ENCODE results near the gene TTC28.

The TTC28 gene

GRCh38 chr22:28147401-28147800 lies 532.2 kb downstream of the TTC28 start:
- no peak for DNase-seq (ENCODE audit: low read depth)
- H3K4me3 ChIP-seq (ENCODE audit: low read depth, low read length): no peak overlapping the region
- no peak for TF ChIP-seq CTCF (IDR thresholded peaks at IDR 0.05; ENCODE audit: control insufficient read depth, extremely low read depth, insufficient read depth)

- no peak for TF ChIP-seq CTCF (IDR thresholded peaks at IDR 0.05; ENCODE audit: control insufficient read depth, extremely low read depth, insufficient read depth)
- H3K4me3 ChIP-seq (ENCODE audit: low read depth, low read length): no peak overlapping the region
- no peak for DNase-seq (ENCODE audit: low read depth)
Measured at GRCh38 chr22:28146401-28147314, 533.0 kb downstream of the TTC28 start.

GRCh38 chr22:28143961-28144745 lies 535.5 kb downstream of the TTC28 start:
- TF ChIP-seq CTCF (IDR thresholded peaks at IDR 0.05; ENCODE audit: control insufficient read depth, extremely low read depth, insufficient read depth): no peak
- no peak for DNase-seq (ENCODE audit: low read depth)

GRCh38 chr22:28143241-28143865 lies 536.3 kb downstream of the TTC28 start:
- no peak overlapping the region for H3K4me3 ChIP-seq (ENCODE audit: low read depth, low read length)
- DNase-seq (ENCODE audit: low read depth): no peak
- no peak for TF ChIP-seq CTCF (IDR thresholded peaks at IDR 0.05; ENCODE audit: control insufficient read depth, extremely low read depth, insufficient read depth)

More at GRCh38 chr22:28143961-28144745, 535.5 kb downstream of the TTC28 start:
- no peak overlapping the region for H3K4me3 ChIP-seq (ENCODE audit: low read depth, low read length)

GRCh38 chr22:28142361-28142961 lies 537.2 kb downstream of the TTC28 start:
- no peak for DNase-seq (ENCODE audit: low read depth)
- no peak overlapping the region for H3K4me3 ChIP-seq (ENCODE audit: low read depth, low read length)
- TF ChIP-seq CTCF (IDR thresholded peaks at IDR 0.05; ENCODE audit: control insufficient read depth, extremely low read depth, insufficient read depth): no peak

- no peak overlapping the region for H3K4me3 ChIP-seq (ENCODE audit: low read depth, low read length)
- no peak for TF ChIP-seq CTCF (IDR thresholded peaks at IDR 0.05; ENCODE audit: control insufficient read depth, extremely low read depth, insufficient read depth)
- DNase-seq (ENCODE audit: low read depth): no peak
Measured at GRCh38 chr22:28141614-28142013, 538.0 kb downstream of the TTC28 start.

Data from LNCaP clone FGC (cell line).